Parathyroid adenoma (tissue), 2 donors: ENCODE data around the gene GATB.

ENCODE experiments used
- H2AFZ ChIP-seq: fragments of 300-600 bp; sonication (generic); one replicate; pipeline ENCODE4 v1.7.0; 2017; ENCODE audit warnings: antibody characterized with exemption, mild to moderate bottlenecking
- H3K27ac ChIP-seq: fragments of 300-600 bp; sonication (generic); one replicate; pipeline ENCODE4 v1.7.0; 2017
- H3K27me3 ChIP-seq: fragments of 300-600 bp; sonication (generic); one replicate; pipeline ENCODE4 v1.7.0; 2017; ENCODE audit warnings: low read length; ENCODE audit not compliant: control insufficient read depth, insufficient read depth
- H3K36me3 ChIP-seq: fragments of 300-600 bp; sonication (generic); one replicate; pipeline ENCODE4 v1.7.0; 2017; ENCODE audit warnings: low read length; ENCODE audit not compliant: control insufficient read depth, insufficient read depth
- H3K4me1 ChIP-seq: fragments of 300-600 bp; sonication (generic); one replicate; pipeline ENCODE4 v1.7.0; 2017; ENCODE audit warnings: control low read depth
- H3K4me2 ChIP-seq: fragments of 300-600 bp; sonication (generic); one replicate; pipeline ENCODE4 v1.7.0; 2017; ENCODE audit warnings: low read length
- H3K4me3 ChIP-seq: fragments of 300-600 bp; sonication (generic); one replicate; pipeline ENCODE4 v1.7.0; 2017; ENCODE audit warnings: low read depth, low read length
- H3K79me2 ChIP-seq: fragments of 300-600 bp; sonication (generic); one replicate; pipeline ENCODE4 v1.7.0; 2017; ENCODE audit warnings: control low read depth
- H3K9ac ChIP-seq: fragments of 300-600 bp; sonication (generic); one replicate; pipeline ENCODE4 v1.7.0; 2017; ENCODE audit warnings: mild to moderate bottlenecking
- H3K9me3 ChIP-seq: fragments of 300-600 bp; sonication (generic); one replicate; pipeline ENCODE4 v1.7.0; 2017; ENCODE audit warnings: low read length; ENCODE audit not compliant: control insufficient read depth
- CTCF ChIP-seq: fragments of 300-600 bp; sonication (generic); IDR thresholded peaks from one replicate; pipeline ENCODE4 v1.7.0; 2017; ENCODE audit warnings: antibody characterized with exemption, mild to moderate bottlenecking
- donor health status: primary hyperparathyroidism.

The GATB gene

GRCh38 chr4:151665785-151666127, 95.1 kb downstream of the GATB start:
- Histone ChIP-seq H2AFZ (no peak overlapping the region), H3K27ac (no peak overlapping the region), H3K9me3 (no peaks in the 10 kb centered on the region), H3K36me3 (no peaks in the 10 kb centered on the region), H3K4me2 (no peak overlapping the region), H3K4me1 (no peaks in the 10 kb centered on the region), H3K9ac (no peak overlapping the region), H3K79me2 (no peaks in the 10 kb centered on the region), H3K27me3 (no peaks in the 10 kb centered on the region), H3K4me3 (no peak overlapping the region)
- no peak for TF ChIP-seq CTCF

DNA sequence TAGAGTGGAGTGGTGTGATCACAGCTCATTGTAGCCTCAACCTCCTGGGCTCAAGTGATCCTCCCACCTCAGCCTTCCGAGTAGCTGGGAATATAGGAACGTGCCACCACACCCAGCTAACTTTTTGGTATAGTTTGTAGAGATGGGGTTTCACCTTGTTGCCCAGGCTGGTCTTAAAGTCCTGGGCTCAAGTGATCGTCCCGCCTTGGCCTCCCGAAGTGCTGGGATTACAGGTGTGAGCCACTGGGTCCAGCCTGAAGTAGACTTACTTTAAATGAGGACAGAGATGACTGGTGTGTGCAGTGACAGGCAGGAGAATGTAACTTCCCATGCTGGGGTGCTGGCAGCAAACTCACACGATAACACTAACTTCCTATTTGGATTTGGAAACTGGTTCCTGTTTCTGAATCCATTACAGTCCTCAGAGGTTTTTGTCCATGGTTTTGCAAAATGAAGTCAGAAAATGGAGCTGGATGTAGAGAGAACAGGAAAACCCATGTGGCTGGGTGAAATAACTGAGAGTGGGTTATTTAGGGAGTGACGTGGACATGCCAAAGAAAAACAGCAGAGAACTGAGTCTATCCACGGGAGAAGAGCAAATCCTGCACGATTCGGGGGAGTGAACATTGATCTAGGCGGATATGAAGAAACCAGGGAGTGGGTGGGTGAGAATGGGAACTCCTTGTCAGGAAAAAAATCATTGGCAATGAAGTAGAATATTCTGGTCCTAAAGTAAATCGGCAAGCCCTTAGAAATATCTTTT, 95.6 kb downstream of the GATB start:
- H3K4me1 ChIP-seq, result no peaks in the 10 kb centered on the region
- no peak overlapping the region for H3K4me2 ChIP-seq
- TF ChIP-seq CTCF, result no peak
- H3K4me3 ChIP-seq, result no peak overlapping the region
- H3K79me2 ChIP-seq, result no peaks in the 10 kb centered on the region
- no peaks in the 10 kb centered on the region for H3K36me3 ChIP-seq
- no peak overlapping the region for H3K27ac ChIP-seq
- no peak overlapping the region for H2AFZ ChIP-seq
- no peak overlapping the region for H3K9ac ChIP-seq
- H3K9me3 ChIP-seq, result no peaks in the 10 kb centered on the region
- H3K27me3 ChIP-seq, result no peaks in the 10 kb centered on the region

- no peak overlapping the region for H3K9ac ChIP-seq
- H2AFZ ChIP-seq, result no peak overlapping the region
- H3K79me2 ChIP-seq, result no peaks in the 10 kb centered on the region
- H3K27me3 ChIP-seq, result no peaks in the 10 kb centered on the region
- no peaks in the 10 kb centered on the region for H3K36me3 ChIP-seq
- no peak overlapping the region for H3K4me2 ChIP-seq
- no peaks in the 10 kb centered on the region for H3K4me1 ChIP-seq
- no peaks in the 10 kb centered on the region for H3K9me3 ChIP-seq
- no peak overlapping the region for H3K4me3 ChIP-seq
- no peak overlapping the region for H3K27ac ChIP-seq
- no peak for TF ChIP-seq CTCF
Measured at GRCh38 chr4:151664289-151664688, 96.5 kb downstream of the GATB start.

GRCh38 chr4:151663109-151663508, 97.7 kb downstream of the GATB start:
- no peaks in the 10 kb centered on the region for H3K36me3 ChIP-seq
- H3K9me3 ChIP-seq, result no peaks in the 10 kb centered on the region
- no peak overlapping the region for H2AFZ ChIP-seq
- no peak overlapping the region for H3K27ac ChIP-seq
- H3K4me2 ChIP-seq, result no peak overlapping the region
- no peaks in the 10 kb centered on the region for H3K4me1 ChIP-seq
- H3K9ac ChIP-seq, result no peak overlapping the region
- no peak overlapping the region for H3K4me3 ChIP-seq
- no peaks in the 10 kb centered on the region for H3K27me3 ChIP-seq
- H3K79me2 ChIP-seq, result no peaks in the 10 kb centered on the region
- TF ChIP-seq CTCF, result no peak

- Histone ChIP-seq H2AFZ (no peak overlapping the region), H3K79me2 (no peaks in the 10 kb centered on the region), H3K4me2 (no peak overlapping the region), H3K4me1 (no peaks in the 10 kb centered on the region), H3K27me3 (no peaks in the 10 kb centered on the region), H3K4me3 (no peak overlapping the region), H3K9ac (no peak overlapping the region), H3K27ac (no peak overlapping the region), H3K36me3 (no peaks in the 10 kb centered on the region), H3K9me3 (no peaks in the 10 kb centered on the region)
- no peak for TF ChIP-seq CTCF
Measured at GRCh38 chr4:151661873-151662272, 98.9 kb downstream of the GATB start.
